Astrocyte of the spinal cord (primary cell): ENCODE data around the gene GPHN.
"Not testable (repeated sequence)": the region's sequence is repeated elsewhere in the genome, so short reads cannot be mapped to it uniquely, and the experiment has no call there.

Experiments used
- DNase-seq: peaks from one replicate; pipeline ENCODE4 v3.0.0; 2011; ENCODE audit warnings: low read depth, low spot score
- H3K4me3 ChIP-seq: 2 replicates; pipeline ENCODE4 v1.5.1; 2011; ENCODE audit warnings: low read depth, mild to moderate bottlenecking, low read length, moderate library complexity
- CTCF ChIP-seq: IDR thresholded peaks from 2 replicates; pipeline ENCODE4 v1.5.1; 2012; ENCODE audit warnings: low read depth, mild to moderate bottlenecking, low read length, inconsistent platforms
- in situ Hi-C: cut with HindIII; loops from 2 replicates; pipeline ENCODE4 v1.10.0; 2017; ENCODE audit warnings: low sequenced_read_pairs

GPHN gene

GRCh38 chr14:66543996-66544395, 36.0 kb downstream of the GPHN start:
- TF ChIP-seq CTCF = no peak
- in situ Hi-C loops = no loop called here

GRCh38 chr14:66545191-66545590, 37.2 kb downstream of the GPHN start:
- H3K4me3 ChIP-seq, in situ Hi-C loops, DNase-seq: not testable (repeated sequence)

More at GRCh38 chr14:66543996-66544395, 36.0 kb downstream of the GPHN start:
- H3K4me3 ChIP-seq = no peak overlapping the region
- DNase-seq = no peak

- DNase-seq, in situ Hi-C loops, H3K4me3 ChIP-seq: not testable (repeated sequence)
Measured at GRCh38 chr14:66545751-66546150, 37.8 kb downstream of the GPHN start.

GRCh38 chr14:66563731-66564130, 55.8 kb downstream of the GPHN start:
- TF ChIP-seq CTCF = no peak
- no peak for DNase-seq
- H3K4me3 ChIP-seq = no peak overlapping the region
- in situ Hi-C loops = no loop called here

GRCh38 chr14:66568220-66568619, 60.3 kb downstream of the GPHN start:
- DNase-seq = no peak
- in situ Hi-C loops = no loop called here
- H3K4me3 ChIP-seq = no peak overlapping the region
- no peak for TF ChIP-seq CTCF

- no peak for DNase-seq
- TF ChIP-seq CTCF = no peak
- no peak overlapping the region for H3K4me3 ChIP-seq
- in situ Hi-C loops = no loop called here
Measured at GRCh38 chr14:66572826-66573225, 64.9 kb downstream of the GPHN start.

- no peak for DNase-seq
- no peak for TF ChIP-seq CTCF
- H3K4me3 ChIP-seq = no peak overlapping the region
- in situ Hi-C loops = no loop called here
Measured at GRCh38 chr14:66575014-66575413, 67.1 kb downstream of the GPHN start.

GRCh38 chr14:66575939-66576338, 68.0 kb downstream of the GPHN start:
- no peak overlapping the region for H3K4me3 ChIP-seq
- DNase-seq = no peak
- in situ Hi-C loops = no loop called here
- no peak for TF ChIP-seq CTCF

GRCh38 chr14:66587753-66588152, 79.8 kb downstream of the GPHN start:
- DNase-seq, H3K4me3 ChIP-seq, in situ Hi-C loops: not testable (repeated sequence)
